GM11168 (cell line): ENCODE data around the gene PRUNE2.

Source experiments
- in situ Hi-C: fragments of 300-500 bp; cut with MboI; formaldehyde crosslinking; loops from one replicate; pipeline ENCODE4 v1.12.0; 2022; ENCODE audit warnings: low sequenced_read_pairs; ENCODE audit not compliant: unreplicated experiment

PRUNE2 gene

DNA sequence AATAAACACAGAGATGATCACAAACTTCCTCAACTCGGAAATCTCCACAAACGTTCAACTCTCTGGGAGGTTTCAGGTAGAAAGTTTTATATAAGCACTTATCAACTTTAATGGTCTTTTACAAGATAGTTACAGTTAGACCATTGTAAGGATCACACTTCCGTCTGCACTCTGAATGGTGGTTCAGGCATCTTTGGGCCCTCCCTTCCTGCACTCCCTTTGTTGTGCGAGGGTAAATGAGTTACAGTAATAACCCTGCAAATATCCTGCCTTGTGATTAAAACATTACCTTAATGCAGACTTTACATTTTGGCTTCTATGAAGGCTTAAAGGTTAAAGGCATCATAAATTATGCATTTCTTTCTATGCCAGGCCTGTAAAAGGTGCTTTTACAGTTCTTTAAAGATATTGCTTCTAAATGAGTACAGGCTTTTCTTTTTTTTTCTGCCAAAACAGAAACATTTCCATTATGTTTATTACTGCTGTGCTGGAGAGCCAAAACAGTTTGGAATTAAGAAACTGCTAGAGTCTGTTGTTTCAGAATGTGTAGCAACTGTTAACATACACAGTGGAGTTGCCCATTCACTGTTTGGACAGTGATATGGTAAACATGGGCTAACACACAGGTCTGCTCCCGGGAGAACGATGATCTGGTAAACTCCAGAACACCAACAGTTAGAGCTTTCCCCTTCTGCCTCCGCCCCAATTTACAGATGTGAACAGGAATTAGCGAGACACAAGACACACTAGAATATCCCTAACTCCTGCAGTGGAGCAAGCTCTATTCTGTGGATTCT is 1.1 kb downstream of the PRUNE2 start:
- in situ Hi-C loops: no loop called here

- in situ Hi-C loops: no loop called here
Measured at GRCh38 chr9:76902395-76902794, 3.5 kb downstream of the PRUNE2 start.

DNA sequence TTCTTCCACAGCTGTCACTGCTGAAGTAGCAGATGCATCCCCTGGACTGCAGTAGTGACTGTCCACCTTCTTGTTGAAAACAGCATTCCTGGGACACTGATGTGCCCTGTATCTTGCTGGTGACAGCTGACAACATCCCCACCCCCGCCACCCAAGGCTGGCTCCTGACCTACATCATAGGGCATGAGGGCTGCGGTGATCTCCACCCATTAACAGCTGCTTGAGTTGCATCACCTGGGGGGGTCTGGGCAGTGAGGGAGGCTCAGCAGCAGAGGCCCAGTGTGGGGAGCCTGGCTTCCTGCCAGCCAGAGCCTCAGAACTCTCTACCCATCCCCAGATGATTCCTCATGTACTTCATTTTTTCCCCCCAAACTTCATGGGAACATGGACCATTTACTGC is 4.1 kb downstream of the PRUNE2 start:
- in situ Hi-C loops: no loop called here

- in situ Hi-C loops: no loop called here
Measured at GRCh38 chr9:76900884-76901440, 5.0 kb downstream of the PRUNE2 start.

- in situ Hi-C loops: no loop called here
Measured at GRCh38 chr9:76898786-76899185, 7.1 kb downstream of the PRUNE2 start.

DNA sequence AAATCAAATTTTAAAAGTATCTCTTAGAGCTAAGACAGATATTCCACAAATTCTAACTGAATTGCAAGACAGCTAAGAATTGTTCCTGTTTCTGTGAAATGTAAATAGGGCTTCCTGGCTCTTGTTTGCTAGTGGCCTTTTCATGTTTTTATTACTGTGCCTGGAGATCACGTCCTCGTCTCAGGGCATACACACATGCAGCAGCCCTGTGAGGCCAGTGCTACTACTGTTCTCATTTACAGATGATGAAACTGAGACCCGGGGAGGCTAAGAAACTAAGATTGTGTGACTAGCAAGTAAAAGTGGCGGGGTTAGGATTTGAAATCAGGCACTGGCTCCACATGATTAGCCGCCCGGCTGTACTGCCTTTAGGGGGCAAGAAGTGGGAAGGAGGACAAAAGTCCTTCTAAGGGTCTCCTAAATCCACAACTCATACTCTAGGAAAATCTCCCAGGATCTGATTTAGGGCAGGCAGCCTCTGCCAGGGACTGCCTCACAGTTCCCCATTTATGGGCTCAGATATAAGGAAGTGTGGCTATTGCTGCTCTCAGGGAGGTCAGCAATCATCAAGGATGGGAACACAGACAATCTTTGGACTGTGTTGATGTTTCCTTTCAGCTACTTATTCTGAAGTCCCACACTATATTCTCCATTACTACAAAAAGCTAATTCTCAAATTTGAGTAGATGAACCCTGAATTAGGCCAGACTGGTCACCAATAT is 7.9 kb downstream of the PRUNE2 start:
- in situ Hi-C loops: no loop called here

- in situ Hi-C loops: no loop called here
Measured at GRCh38 chr9:76896035-76896434, 9.9 kb downstream of the PRUNE2 start.

- in situ Hi-C loops: no loop called here
Measured at GRCh38 chr9:76895186-76895585, 10.7 kb downstream of the PRUNE2 start.

DNA sequence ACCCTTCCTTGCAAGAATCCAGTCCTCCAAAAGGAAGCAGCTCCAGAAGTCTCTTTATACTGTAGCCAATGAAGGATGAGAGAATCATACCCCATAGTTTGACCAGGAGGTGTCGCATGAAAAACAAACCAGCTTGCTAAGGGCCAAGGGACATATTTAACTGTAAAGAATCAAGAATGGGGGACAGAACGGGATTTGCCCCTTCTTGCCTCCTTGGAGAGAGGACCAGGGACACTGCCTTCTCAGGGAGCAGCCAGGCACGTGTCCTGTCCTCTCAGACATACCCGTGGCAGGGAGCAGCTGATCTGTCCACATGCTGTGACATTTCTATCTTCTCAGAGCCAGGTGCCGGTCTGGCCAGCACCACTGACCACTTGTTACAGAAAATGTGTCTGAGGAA is 11.7 kb downstream of the PRUNE2 start:
- in situ Hi-C loops: no loop called here

DNA sequence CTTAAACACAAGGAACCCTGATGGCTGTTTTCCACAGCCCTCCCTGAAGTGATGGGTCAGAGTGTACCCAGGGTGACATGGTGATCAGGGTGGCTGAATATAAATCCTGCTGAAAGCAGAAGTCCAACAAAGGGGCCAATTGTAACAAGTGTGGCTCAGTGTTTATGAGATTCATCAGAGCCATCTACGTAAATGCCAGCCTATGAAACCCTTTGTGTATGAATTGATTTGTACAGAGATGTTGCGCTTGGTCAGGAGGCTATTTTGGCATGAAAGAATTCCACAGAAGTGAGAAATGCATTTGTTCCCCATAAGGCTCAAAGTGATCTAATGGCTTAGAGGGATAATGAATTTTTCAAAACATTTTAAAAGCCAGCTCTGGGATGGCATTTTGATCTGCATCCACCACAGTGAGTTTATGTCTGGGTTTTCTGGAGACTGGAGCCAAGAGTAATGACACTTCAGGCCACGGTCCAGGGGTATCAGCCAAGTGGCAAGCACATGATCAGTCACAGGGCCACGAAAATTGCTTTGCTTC is 12.4 kb downstream of the PRUNE2 start:
- in situ Hi-C loops: no loop called here

- in situ Hi-C loops: no loop called here
Measured at GRCh38 chr9:76891874-76892273, 14.0 kb downstream of the PRUNE2 start.

GRCh38 chr9:76891279-76891678 is 14.6 kb downstream of the PRUNE2 start:
- in situ Hi-C loops: no loop called here

- in situ Hi-C loops: no loop called here
Measured at GRCh38 chr9:76887951-76888350, 18.0 kb downstream of the PRUNE2 start.

GRCh38 chr9:76887003-76887821 is 18.7 kb downstream of the PRUNE2 start:
- in situ Hi-C loops: no loop called here

- in situ Hi-C loops: no loop called here
Measured at GRCh38 chr9:76886318-76886717, 19.6 kb downstream of the PRUNE2 start.

DNA sequence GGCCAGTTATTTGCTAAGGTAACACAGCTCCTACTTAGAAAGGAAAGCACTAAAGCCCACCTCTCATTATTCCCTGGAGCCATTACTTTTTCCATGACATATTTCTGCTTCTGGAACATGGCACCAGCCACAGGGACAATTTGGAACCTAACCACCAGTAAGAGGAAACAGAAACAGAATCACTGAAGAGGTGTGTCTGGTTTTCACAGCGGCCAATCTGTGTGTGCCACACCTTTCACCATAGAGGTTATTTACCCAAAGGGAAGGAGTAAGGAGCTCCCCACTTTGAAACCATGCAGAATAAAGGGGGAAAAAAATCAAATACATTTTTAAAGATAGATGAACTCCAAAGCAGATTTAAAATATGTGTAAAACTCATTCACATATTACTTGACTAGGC is 21.1 kb downstream of the PRUNE2 start:
- in situ Hi-C loops: no loop called here

DNA sequence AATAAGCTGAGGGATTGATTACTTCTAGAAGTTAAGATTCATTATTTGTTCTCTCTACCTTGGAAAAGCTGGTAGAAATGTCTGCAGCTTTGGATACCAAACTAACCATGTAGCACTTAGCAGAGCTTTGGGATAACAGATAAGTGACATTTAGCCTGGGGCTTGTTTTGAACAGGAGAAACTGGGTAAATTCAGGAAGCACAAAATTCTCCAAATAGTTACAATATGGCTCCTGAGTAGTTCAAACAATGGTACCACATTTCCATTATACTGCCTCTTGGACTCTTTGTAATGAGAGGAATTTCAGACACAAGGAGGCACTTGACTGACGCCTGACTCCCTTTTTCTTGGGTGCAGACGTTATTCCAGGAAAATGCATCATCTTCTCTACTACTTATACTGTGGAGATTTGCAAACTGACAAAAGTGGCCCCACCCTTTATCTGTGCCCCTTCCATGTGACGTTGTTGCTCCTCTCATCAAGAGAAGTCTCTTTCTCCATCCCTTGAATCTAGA is 22.5 kb downstream of the PRUNE2 start:
- in situ Hi-C loops: no loop called here

DNA sequence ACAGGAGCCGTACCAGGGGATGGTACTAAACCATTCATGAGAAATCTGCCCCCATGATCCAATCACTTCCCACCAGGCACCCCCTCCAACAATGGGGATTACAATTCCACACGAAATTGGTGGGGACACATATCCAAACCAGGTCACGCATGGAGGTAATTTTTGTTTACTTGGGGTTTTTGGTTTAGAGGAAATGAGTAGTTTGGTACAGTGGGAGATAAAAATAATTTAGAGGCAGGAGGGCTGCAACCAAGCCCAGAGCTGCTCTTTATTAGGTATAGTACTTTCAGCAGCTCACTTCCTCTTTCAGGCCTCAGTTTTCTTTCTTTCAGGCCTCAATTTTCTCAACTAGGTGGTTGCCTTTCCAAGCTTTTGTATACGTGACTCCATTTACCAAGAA is 23.2 kb downstream of the PRUNE2 start:
- in situ Hi-C loops: no loop called here

- in situ Hi-C loops: no loop called here
Measured at GRCh38 chr9:76880210-76880609, 25.7 kb downstream of the PRUNE2 start.

DNA sequence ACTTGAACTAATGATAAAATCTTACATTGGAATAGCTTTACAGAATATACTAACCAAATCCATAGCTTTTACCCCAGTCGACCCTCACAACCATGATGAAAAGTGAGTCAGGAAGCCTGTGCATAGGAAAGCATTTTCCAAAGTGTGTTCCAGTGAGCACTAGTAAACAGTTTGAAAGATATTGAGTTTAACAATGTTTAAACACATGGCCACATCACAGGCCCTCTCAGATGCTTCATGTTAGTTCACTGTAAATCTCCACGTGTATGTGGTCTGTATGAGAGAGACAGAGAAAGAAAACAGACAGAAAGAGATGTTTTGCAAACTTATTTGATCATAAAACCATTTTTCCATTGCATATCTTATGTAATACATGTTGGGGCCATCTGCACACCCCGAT is 27.0 kb downstream of the PRUNE2 start:
- in situ Hi-C loops: no loop called here
